DND-41 (cell line): ENCODE results near the gene GPR183.

Experiments used
- ATAC-seq: fragments of 200-7000 bp; cut with Tn5 transposase; 3 replicates; pipeline ENCODE4 v1.9.1; 2021; ENCODE audit warnings: low read depth; ENCODE audit not compliant: insufficient read depth
- DNase-seq: peaks from one replicate; pipeline ENCODE4 v3.0.0-alpha.2; 2020
- H2AFZ ChIP-seq: 2 replicates; pipeline ENCODE4 v1.6.0; 2012; ENCODE audit warnings: low read depth, low read length
- H3K27ac ChIP-seq: 2 replicates; pipeline ENCODE4 v1.5.1; 2012; ENCODE audit warnings: low read length, inconsistent platforms
- H3K27me3 ChIP-seq: fragments of 200-600 bp; sonication (generic); 2 replicates; pipeline ENCODE4 v1.6.0; 2012; ENCODE audit warnings: low read length, mild to moderate bottlenecking, inconsistent platforms; ENCODE audit not compliant: insufficient read depth, poor library complexity
- H3K36me3 ChIP-seq: 2 replicates; pipeline ENCODE4 v1.5.1; 2012; ENCODE audit warnings: low read length, inconsistent platforms; ENCODE audit not compliant: insufficient read depth
- H3K4me1 ChIP-seq: 2 replicates; pipeline ENCODE4 v1.5.1; 2012; ENCODE audit warnings: mild to moderate bottlenecking, low read length; ENCODE audit not compliant: insufficient read depth
- H3K4me2 ChIP-seq: 2 replicates; pipeline ENCODE4 v1.6.0; 2012; ENCODE audit warnings: mild to moderate bottlenecking, moderate library complexity, low read length, inconsistent platforms; ENCODE audit not compliant: insufficient read depth
- H3K4me3 ChIP-seq, 2 experiments: fragments of 200-600 bp in 1 of 2; shearing (Covaris generic) in 1 of 2; 2 replicates each; pipeline ENCODE4 v1.5.1; 2012 to 2016; ENCODE audit warnings: inconsistent platforms in 2 of 2, low read length in 2 of 2, mild to moderate bottlenecking in 2 of 2, low read depth in 1 of 2, moderate library complexity in 1 of 2
- H3K79me2 ChIP-seq: 2 replicates; pipeline ENCODE4 v1.6.0; 2012; ENCODE audit warnings: low read length, inconsistent platforms; ENCODE audit not compliant: insufficient read depth
- H3K9ac ChIP-seq: 2 replicates; pipeline ENCODE4 v1.6.0; 2012; ENCODE audit warnings: low read depth, mild to moderate bottlenecking, inconsistent platforms, low read length, moderate library complexity
- H3K9me3 ChIP-seq: 2 replicates; pipeline ENCODE4 v1.5.1; 2012; ENCODE audit warnings: low read length, moderate library complexity, mild to moderate bottlenecking, inconsistent platforms; ENCODE audit not compliant: insufficient read depth, severe bottlenecking
- H4K20me1 ChIP-seq: 2 replicates; pipeline ENCODE4 v1.6.0; 2012; ENCODE audit warnings: low read length; ENCODE audit not compliant: insufficient read depth
- EZH2 ChIP-seq: IDR thresholded peaks from 3 replicates; pipeline ENCODE4 v1.6.1; 2012; ENCODE audit warnings: borderline replicate concordance, low read depth, mild to moderate bottlenecking, moderate library complexity, low read length, inconsistent platforms; ENCODE audit not compliant: severe bottlenecking
- TF ChIP-seq, protein P1 (sequence below): IDR thresholded peaks from 2 replicates; pipeline ENCODE4 v1.5.1; 2012; ENCODE audit warnings: borderline replicate concordance, low read length, moderate library complexity, mild to moderate bottlenecking; ENCODE audit not compliant: poor library complexity, severe bottlenecking; ENCODE audit errors: extremely low read depth

The GPR183 gene

GRCh38 chr13:99342723-99343315, 35.6 kb upstream of the GPR183 start:
- Histone ChIP-seq H3K4me2 (no peak overlapping the region), H2AFZ (no peak overlapping the region), H4K20me1 (peaks cover 5% of the 10 kb centered on the region; the same call in 1 of the 2 replicates), H3K9ac (no peak overlapping the region), H3K36me3 (peaks cover 79% of the 10 kb centered on the region), H3K4me1 (no peaks in the 10 kb centered on the region), H3K27me3 (no peaks in the 10 kb centered on the region), H3K79me2 (no peaks in the 10 kb centered on the region), H3K9me3 (no peaks in the 10 kb centered on the region), H3K4me3 (no peak overlapping the region), H3K27ac (no peak overlapping the region)
- DNase-seq (no peak), ATAC-seq (no peak)
- TF ChIP-seq EZH2: no peak
- TF ChIP-seq, protein P1, sequence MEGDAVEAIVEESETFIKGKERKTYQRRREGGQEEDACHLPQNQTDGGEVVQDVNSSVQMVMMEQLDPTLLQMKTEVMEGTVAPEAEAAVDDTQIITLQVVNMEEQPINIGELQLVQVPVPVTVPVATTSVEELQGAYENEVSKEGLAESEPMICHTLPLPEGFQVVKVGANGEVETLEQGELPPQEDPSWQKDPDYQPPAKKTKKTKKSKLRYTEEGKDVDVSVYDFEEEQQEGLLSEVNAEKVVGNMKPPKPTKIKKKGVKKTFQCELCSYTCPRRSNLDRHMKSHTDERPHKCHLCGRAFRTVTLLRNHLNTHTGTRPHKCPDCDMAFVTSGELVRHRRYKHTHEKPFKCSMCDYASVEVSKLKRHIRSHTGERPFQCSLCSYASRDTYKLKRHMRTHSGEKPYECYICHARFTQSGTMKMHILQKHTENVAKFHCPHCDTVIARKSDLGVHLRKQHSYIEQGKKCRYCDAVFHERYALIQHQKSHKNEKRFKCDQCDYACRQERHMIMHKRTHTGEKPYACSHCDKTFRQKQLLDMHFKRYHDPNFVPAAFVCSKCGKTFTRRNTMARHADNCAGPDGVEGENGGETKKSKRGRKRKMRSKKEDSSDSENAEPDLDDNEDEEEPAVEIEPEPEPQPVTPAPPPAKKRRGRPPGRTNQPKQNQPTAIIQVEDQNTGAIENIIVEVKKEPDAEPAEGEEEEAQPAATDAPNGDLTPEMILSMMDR: no peak

- no peak overlapping the region for H3K27ac ChIP-seq
- H2AFZ ChIP-seq: no peak overlapping the region
- TF ChIP-seq EZH2: no peak
- TF ChIP-seq, protein P1: no peak
- H3K9ac ChIP-seq: no peak overlapping the region
- H3K36me3 ChIP-seq: peaks cover 72% of the 10 kb centered on the region
- no peak overlapping the region for H3K4me3 ChIP-seq
- no peaks in the 10 kb centered on the region for H3K9me3 ChIP-seq
- H3K4me1 ChIP-seq: no peaks in the 10 kb centered on the region
- no peaks in the 10 kb centered on the region for H3K27me3 ChIP-seq
- ATAC-seq: no peak
- no peak overlapping the region for H3K4me2 ChIP-seq
- DNase-seq: no peak
- H4K20me1 ChIP-seq: no peaks in the 10 kb centered on the region
- no peaks in the 10 kb centered on the region for H3K79me2 ChIP-seq
Observed at GRCh38 chr13:99341969-99342722, 34.9 kb upstream of the GPR183 start.

DNA sequence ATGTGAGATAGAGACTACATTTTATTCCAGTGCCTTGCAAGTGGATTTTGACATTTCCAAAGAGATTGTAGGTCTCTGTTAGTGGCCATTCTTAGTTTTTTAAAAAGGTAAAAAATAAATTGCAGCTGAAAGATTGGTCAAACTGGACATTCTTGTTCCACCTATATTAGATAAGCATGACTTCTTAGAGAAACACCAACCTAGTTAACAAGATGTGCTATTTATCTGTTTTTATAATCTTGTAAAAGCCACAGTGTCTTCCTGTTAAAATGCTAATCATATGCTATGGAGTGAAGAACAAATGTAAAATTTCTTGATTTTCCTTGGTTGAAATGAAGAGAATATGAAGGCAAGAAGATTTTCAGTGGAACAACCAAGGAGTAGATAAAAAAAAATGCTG, 33.4 kb upstream of the GPR183 start:
- Histone ChIP-seq H3K36me3 (peaks cover 63% of the 10 kb centered on the region), H3K4me1 (no peaks in the 10 kb centered on the region), H4K20me1 (no peaks in the 10 kb centered on the region), H3K9me3 (no peaks in the 10 kb centered on the region), H3K27me3 (no peaks in the 10 kb centered on the region), H3K4me2 (no peak overlapping the region), H3K27ac (no peak overlapping the region), H3K9ac (no peak overlapping the region), H2AFZ (no peak overlapping the region), H3K4me3 (no peak overlapping the region), H3K79me2 (no peaks in the 10 kb centered on the region)
- ATAC-seq (no peak), DNase-seq (no peak)
- TF ChIP-seq EZH2: no peak
- TF ChIP-seq, protein P1: no peak
